Thoracic aorta endothelial cell (primary cell): ENCODE results near the gene NKD1. TPM values are rescaled to one million over a fixed set of nuclear protein-coding genes. Genes with fewer than 3 reads are reported as not detected.

Experiments
- total RNA-seq: library from RNA; depleted of rRNA; stranded (reverse); fragments of >200 nt; gene quantifications from 2 replicates; pipeline ENCODE4 v1.2.3, GENCODE V29; 2012

The NKD1 gene, protein sequence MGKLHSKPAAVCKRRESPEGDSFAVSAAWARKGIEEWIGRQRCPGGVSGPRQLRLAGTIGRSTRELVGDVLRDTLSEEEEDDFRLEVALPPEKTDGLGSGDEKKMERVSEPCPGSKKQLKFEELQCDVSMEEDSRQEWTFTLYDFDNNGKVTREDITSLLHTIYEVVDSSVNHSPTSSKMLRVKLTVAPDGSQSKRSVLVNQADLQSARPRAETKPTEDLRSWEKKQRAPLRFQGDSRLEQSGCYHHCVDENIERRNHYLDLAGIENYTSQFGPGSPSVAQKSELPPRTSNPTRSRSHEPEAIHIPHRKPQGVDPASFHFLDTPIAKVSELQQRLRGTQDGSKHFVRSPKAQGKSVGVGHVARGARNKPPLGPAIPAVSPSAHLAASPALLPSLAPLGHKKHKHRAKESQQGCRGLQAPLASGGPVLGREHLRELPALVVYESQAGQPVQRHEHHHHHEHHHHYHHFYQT
- total RNA-seq = under 0.01 and 0.07 TPM in 2 replicates

GRCh38 chr16:50548125-50548908 is at the start of gene NKD1:
Gene NKD1 (plus strand): TSS chr16:50548396. CDS start chr16:50548554, 158 bp downstream.

DNA sequence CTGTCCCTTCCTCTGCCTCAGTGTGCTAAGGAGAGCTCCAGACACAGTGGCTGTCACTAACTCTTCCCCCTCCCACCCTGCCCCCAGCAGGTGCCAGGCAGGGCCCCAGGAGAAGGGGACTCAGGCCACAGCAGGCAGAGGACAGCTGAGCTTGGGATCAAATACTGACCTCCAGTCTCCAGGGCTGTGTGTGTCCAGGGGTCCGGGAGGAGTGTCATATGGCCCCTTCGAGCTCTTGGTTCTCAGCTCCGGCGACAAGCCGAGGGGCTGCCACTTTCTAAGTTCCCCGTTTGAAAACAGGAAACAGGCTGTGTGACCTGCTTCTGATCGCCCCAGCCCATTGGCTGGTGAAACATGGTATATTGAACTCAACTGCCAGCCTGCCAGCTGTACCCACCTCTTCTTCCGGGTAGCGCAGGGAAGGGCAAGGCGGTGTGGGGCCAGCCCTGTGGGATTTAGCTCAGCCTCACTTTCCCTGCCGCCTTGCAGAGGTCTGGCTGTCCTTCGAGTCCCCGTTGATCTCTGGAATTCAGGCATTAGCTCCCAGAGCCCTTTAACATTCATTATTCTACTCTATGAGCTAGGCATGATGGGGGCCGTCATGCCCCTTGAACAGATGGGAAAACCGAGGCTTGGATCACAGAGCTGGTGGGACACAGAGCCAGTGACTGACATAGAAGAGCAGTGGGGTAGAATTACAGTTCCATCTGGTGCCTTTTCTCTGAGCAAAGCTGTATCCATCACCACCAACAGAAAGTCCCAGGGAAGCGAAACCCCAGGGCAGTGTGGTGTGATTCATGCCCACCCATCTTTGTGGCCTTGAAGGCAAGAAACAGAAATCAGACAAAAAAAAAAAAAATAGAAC is 133.1 kb downstream of the NKD1 start, which contains the start of gene SNX20:
Gene SNX20 (minus strand): TSS at position 292 of the 865 bp plus-strand sequence. CDS start 3,786 bp downstream, outside the sequence.

GRCh38 chr16:50692999-50693781 is 145.0 kb downstream of the NKD1 start, which contains the start of gene NOD2:
Gene NOD2 (plus strand): TSS chr16:50693606. CDS start chr16:50699496, 5,890 bp downstream.

Other genes starting within 250 kb of the NKD1 start
- gene BRD7, start 179.4 kb upstream of the NKD1 start, total RNA-seq = 56.4 and 62.2 TPM in 2 replicates
- not detected in 2 replicates for gene SNX20, start 132.9 kb downstream of the NKD1 start, total RNA-seq
- 0.27 and 0.29 TPM in 2 replicates for gene NOD2, start 145.2 kb downstream of the NKD1 start, total RNA-seq
- gene CYLD, start 193.7 kb downstream of the NKD1 start, total RNA-seq = 33.0 and 41.0 TPM in 2 replicates